ENCODE results near the gene PREX1.

PREX1 gene

DNA sequence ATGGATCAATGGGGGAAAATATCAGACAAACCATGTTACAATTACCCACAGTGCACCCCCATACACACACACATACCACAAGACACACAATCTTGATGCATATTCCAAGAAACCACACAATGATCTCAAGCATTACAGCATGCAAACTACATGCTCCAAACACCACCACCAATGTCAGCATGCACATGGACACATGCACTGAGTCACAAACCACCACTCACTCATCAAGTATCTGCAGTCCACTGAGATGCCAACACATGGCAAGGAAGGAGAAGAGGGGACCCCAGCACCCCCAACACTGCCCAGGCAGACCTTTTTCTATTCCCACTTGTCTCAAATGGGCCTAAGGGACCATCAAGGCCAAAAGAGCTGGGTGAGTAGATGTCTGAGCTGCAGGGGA is 91.6 kb downstream of the PREX1 start:
- no peak for DNase-seq (ENCODE audit: low read depth)

DNA sequence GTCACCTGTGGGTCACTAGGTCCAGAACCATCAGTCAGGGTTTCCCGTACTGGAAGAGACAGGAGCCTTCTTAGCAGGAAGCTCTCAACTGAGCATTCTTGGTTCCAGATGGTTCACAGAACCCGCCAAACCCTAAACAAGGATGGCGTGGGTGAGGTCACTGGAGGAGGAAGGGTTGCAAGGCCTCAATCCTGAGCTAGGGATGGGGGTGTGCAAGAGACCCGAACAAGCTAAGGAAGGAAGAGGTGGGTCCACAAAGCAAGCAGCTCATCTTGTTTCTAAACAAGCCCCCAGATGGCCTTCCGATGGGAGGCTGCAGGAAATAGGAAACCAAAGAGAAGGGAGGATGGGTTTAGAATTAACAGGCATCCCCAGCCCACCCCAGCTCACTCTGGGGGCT is 92.7 kb downstream of the PREX1 start:
- no peak for DNase-seq (ENCODE audit: low read depth)

DNA sequence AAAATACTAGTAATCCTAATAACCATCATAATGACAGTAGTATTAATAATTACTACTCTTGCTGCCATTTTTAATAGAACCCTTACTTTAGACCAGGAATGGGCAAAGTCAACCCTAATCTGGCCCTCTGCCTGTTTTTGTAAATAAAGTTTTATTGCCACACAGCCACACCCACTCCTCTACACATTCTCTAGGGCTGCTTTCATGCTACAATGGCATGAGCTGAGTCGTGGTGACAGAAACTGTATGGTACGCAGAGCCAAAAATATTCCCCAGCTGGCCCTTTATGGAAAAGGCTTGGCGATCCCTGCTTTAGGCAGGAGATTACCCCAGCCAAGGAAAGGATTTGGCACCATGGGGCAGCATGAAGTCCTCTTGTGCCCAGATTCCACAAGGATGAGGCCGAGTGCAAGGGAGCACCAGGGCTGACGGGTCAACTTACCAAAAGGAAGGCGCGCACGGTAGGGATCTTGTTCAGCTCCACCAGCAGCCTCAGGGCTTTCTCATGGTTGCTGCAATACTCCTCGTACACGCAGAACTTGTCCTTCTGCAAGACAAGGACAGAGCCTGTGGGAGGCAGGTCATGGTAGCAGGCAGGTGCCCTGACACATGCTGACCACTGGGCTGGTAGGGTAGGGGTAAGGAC is 93.6 kb downstream of the PREX1 start:
- DNase-seq (ENCODE audit: low read depth): no peak

DNA sequence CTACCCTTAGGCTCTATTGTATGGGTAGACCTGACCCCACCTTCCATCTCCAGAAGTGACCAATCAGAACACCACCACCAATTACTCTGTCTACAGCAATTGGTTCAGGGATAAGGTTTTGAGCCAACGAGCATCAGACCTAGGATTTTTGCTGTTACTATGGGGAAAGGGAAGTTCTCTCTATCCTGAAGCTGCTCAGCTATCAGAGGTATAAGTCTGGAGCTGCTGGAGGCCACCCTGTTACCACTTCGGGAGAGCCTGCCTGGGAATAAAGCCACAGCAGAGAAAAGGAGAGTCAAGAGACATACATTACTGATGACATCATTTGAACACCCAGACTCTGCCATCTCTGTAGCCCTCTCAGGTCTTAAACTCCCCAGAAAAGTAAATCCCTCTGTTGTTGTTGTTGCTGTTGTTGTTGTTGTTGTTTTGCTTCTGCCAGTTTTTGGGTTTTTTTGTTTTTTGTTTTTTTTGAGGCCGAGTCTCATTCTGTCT is 94.5 kb downstream of the PREX1 start:
- no peak for DNase-seq (ENCODE audit: low read depth)

DNA sequence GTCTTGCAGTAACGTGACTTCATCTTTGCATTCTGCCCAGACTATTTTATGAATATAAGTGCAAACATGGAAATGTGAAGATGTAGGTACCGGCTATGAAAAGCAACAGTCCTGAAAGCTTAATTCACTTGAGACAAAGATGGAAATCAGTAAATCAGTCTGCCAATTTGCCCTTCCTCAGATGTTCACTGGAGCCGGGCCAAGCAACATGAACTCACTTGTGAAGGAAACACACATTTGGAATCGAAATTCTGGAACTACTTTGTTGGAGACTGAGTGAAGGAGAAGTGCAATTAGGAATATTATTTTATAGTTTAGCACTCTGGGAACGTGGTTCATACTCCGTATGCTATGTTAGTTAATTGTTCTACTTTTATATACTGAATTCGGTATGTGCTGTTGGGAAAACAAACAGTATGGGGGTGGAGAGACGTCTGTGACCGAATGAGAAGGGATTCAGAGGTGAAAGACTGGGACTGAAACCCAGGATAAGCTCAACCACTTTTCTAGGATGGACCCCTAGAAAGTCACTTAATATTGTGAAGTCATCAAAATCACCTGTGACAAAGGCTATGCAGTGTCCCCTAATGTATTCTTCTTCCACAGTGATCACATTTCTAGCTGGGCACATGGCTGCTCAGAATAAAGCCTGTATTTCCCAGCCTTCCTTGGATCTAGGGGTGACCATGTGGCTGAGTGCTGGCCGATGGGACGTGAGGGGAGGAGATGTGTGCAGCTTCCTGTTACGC is 95.5 kb downstream of the PREX1 start:
- no peak for DNase-seq (ENCODE audit: low read depth)

DNA sequence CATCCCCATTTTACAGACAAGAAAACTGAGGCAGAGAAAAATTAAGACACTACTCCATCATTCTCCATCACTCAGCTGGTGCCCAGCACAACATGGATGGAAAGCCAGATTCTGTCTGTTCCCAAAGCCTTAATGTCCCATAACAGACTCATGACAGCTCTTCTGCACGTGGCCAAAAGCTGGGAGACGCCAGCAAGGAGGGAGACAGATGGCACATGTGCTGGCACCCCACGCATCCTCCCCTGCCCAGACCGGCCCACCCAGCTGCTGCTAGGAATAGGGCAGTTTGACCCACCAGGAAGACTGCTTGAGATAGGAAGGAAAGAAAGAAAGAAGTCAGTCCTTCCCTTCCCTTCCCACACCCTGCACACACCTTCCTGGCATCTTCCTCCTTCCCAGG is 96.3 kb downstream of the PREX1 start:
- no peak for DNase-seq (ENCODE audit: low read depth)

DNA sequence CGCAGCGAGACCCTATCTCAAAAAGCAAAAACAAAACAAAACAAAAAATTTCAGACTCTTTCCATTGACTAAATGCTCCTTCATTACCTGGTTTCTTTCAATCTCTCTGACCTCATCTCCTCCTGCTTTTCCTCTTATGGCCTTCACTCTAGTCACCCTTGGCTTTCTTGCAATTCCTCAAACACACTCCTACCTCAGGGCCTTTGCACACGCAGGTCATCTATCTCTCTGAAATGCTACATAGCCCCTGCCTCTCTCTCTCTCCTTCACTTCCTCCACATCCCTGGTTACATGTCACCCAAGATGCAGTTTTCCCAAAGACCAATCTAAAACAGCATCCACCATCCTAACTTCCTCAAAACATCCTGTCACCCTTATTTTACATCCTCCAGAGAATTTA is 96.8 kb downstream of the PREX1 start:
- no peak for DNase-seq (ENCODE audit: low read depth)

DNA sequence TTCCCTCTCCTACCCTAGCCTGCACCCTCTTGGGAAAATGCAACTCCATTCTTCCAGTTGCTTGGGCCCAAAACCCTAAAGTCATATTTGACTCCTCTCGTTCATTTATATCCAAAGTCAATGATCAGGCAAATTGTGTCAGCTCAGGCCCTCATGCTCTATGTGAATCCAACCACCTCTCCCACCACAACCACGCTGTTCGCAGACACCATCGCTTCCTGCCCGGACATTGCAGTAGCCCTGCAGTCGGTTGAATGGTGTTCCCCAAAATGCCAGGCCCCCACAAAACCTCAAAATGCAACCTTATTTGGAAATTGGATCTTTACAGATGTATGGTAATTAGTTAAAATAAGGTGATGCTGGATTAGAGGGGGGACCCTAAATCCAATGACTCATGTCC is 98.3 kb downstream of the PREX1 start:
- no peak for DNase-seq (ENCODE audit: low read depth)

DNA sequence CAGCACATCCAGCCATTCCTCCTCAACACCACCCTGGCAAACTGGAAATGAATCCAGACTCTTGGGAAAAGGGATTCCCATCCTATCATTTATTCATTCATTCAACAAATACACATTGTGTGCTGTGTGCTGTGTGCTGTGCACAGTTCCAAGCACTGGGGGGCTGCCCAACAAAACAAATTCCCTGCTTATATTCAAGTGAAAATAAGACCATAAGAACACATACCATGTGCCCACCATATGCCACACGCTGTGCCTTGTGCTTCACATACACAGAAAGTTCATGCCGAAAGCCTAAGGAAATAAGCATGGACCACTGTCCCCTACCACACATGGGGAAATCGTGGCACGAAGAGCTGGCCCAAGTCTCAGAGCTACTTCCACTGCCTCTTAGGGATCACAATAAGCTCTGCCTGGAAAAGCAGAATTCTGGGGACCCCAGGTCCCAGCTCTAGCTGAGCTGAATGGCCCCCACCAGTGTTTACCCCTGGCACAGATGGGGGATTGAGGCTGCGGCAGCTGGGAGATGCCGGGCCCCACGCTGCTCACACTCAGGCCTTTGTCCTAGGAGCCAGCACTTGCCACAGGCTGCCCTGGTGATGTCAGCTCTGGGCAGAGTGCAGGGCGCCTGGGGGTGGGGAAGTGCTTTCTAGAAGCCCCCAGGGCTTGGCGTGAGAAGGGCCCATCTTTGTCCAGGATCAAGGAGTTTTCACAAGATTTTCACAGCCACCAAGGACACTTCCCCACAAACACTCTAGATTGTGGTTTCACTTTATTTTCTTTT is 99.6 kb downstream of the PREX1 start:
- DNase-seq (ENCODE audit: low read depth): no peak

DNA sequence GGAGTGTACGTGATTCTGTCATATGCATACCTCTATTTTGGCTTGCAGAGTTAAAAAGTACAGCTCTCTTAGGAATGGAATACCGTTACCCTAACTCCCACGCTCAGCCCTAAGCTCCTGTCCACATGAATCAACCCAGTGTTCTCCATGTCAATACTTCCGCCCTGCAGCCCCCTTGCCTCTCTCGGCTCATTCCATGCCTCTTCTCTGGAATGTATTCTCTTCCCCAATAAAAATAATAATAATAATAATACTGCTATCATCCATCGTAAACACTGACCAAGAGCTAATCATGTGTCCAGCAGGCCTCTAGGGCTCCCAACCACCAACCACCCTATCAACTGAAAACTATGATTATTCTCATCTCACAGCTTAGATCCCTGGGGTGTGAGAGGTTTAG is 100.6 kb downstream of the PREX1 start:
- no peak for DNase-seq (ENCODE audit: low read depth)

DNA sequence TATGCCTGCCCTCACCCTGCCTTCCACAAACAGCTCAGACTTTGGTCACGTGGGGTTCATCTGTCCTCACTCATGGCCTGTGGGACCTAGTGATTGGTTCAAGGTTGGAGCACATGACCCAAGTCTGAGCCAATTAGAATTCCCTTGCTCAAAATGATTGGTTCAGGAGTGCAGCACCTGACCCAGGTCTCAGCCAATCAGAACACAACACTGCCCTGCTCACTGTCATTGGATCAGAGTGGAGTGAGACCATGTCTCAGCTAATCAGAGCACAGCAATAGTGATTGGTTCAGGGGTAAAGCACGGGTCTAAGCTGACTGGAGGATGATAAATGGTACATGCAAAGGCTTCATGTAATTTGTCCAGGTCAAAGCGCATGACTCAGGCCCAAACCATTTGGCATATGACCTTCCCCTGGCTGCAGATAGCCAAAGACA is 102.2 kb downstream of the PREX1 start:
- no peak for DNase-seq (ENCODE audit: low read depth)

DNA sequence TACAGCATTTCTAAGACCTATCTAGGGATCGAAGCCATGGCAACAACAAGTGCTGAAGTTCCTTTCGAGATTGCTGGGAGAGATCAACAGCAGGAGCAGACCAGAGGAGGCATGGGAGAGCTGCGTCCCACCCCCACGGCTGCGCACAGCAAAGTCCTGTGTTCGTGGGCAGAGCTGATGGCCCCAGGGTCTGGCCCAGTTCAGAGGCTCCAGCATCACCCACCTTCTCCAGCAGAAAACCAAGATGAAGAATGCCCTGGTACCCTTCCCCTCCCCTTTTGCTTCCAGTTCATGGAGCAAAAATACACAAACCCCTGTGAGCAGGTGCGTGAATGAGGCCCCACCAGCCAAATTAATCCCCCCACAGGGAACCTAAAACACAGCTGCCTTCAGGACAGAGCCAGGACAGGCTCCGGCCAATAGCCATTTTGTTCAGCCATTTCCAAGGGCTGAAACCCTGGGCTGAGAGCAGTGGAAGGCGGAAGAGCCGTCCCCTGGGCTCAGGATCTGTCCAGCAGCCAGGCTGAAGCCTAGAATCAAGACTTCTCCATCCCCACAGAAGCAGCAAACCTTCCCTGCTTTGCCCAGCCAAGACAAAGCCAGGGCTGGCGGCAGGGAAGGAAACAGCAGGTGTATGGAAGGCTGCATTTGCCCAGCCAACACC is 102.8 kb downstream of the PREX1 start:
- DNase-seq (ENCODE audit: low read depth): no peak

DNA sequence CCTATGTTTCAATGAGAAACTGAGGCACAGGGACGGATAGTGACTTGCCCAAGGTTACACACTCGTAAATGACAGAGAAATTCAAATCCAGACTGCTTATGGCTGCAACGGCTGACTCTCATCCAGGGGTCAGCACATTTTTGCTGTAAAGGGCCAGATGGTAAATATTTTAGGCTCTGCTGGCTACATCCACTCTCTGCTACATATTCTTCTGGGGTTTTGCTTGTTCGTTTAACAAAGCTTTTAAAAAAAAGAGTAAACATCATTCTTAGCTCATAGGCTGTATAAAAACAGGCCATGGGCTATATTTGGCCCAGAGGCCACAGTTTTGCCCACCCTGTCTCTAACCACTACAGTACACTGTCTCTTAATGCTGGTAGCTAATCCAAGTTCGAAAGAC is 103.4 kb downstream of the PREX1 start:
- no peak for DNase-seq (ENCODE audit: low read depth)

DNA sequence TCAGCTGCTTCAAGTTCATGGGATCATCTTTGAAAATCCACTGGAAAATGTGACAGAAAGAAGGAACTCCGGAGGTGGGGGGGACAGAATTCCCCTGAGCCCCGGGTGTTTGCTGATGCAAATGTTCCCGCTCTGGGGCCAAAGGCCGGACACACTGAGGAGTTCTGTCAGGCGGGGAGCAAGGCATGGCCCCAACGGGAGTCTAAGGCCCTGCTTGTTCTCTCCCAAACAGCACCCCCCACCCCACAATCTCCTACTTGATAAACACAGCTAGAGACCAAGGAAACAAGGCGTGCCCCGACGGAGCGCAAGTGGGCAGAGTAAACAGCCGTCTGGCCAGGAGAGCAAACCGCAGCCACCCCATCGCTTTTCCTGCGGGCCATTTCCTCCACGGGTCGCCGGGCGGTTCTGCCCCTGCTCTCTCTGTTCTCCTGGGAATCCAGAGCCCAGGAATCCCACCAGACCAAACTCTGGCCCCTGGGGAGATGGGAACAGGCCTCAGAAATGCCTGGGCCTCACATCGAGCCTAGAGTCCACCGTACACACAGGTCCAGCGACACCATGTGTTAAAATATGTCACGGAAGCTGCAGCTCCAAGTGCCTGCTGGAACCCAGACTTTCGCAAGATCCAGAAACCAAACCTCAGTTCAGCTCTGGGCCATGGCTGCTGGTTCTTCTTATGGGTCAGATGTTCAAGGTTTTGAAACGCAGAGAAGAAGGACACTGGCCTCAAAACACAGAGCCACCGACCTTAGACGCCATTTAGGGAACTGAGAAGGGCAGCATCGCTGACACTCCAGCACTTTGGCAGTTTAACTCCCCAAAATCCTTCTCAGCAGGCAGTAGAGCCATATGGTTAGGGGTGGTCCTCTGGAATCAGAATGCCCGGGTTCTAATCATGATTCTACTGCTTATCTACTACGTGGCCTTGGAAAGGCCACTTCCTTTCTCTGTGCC is 104.2 kb downstream of the PREX1 start:
- DNase-seq (ENCODE audit: low read depth): no peak

DNA sequence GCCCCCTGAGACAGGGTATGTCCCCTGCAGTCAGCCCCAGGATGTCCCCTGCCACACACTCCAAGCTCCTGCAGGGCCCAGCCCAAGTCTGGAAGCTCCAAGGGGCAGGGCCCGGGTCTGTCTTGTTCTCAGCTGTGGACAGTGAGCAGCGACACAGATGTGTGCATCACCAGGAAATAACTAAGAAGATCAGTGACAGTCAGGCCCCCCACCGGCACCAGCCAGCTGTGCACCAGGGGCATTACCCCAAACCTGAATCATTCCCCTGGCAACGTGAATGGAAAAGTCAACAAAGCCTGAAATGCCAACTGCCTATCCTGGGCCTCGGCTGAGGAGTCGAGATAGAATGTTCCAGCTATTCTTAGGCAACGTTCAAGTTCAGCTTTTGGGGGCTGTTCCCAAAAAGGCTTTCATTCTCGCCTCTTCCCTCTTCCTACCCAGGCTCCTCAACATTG is 105.0 kb downstream of the PREX1 start:
- DNase-seq (ENCODE audit: low read depth): peak; percentile 72

DNA sequence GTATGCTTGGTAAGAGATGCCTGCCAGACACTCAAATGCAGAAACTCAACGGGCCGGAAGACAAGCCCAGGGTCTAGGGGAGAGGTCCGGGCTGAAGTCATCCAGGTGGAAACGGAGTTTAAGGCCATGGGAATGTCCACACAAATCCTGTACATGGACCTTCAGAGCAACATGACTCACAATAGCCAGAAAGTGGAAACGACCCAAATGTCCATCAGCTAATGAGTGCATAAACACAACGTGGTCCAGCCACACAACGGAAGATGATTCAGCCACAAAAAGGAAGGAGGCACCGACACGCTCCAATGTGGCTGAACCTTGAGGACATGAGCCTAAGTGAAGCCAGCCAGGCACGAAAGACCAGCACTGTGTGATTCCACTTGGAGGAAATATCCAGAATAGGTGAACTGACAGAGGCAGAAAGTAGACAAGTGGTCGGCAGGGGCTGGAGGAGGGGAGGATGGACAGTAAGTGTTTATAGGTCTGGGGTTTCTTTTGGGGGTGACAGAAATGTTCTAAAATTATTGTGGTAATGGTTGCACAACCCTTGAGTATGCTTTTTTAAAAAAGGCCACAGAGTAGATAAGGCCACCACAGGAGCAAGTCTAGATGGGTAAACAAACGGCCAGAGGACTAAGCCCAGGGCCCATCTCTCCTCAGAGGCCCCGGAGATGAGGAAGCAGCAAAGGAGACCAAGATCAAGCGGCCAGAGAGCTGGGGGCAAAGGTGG is 105.6 kb downstream of the PREX1 start:
- DNase-seq (ENCODE audit: low read depth): peak; percentile 75

DNA sequence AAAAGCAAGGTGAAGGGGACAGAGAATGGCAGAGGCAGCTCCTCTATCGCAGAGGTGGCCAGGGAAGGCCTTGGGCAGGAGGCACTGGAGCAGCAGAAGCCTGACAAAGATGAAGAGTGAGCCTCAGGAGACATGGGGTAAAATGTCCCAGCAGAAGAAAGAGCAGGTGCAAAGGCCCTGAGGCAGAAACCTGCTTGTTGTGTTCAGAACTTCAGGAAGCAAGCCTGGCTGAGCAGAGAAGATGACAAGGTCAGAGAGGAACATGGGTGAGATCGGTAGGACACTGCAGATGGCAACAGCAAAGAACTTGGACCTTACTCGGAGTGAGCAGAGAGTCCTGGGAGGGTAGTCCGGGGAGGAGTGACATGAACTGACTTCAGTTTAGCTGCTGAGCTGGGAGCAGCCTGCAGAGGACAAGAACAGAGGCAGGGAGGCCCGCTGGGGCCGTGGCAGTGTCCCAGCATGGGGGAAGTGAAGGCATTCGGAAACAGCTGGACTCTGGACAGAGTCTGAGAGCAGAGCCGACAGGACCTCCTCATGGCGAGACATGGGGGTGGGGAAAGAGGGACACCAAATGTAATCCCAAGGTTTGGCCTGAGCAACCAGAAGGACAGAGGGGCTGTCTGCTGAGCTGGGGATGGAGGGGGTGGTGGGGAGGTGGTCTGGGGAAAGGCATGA is 106.3 kb downstream of the PREX1 start:
- no peak for DNase-seq (ENCODE audit: low read depth)

DNA sequence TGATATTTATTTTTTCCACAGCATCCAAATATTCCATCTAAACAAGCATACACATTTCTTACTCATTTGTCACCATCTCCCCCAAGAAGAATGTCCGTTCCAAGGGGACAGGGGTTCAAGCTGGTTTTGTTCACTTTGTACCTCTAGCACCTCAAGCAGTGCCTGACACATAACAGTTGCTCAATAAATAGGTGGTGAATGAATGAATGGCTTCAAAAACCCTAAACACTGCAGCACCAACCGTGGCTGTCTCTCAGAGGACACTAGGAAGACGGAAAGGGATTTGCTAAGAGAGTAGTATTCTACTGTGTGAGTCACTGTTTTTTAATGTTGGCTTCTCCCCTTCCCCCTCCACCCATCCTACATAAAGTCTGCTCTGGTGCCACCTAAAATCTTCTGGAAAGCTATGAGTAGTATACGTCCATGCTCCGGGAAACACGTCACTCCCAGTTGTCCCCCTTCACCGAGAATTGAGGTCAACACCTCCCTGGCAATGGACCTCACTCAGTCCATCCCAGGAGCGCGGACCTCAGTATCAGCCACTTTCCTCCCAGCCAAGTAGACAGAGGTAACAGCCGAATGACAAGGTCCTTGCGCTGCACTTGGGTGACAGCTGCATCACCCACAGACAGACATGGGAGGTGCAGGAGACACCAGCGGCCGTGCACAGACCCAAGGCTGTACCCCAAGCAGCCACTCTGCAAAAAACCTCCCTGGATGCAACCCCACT is 107.4 kb downstream of the PREX1 start:
- DNase-seq (ENCODE audit: low read depth): no peak

DNA sequence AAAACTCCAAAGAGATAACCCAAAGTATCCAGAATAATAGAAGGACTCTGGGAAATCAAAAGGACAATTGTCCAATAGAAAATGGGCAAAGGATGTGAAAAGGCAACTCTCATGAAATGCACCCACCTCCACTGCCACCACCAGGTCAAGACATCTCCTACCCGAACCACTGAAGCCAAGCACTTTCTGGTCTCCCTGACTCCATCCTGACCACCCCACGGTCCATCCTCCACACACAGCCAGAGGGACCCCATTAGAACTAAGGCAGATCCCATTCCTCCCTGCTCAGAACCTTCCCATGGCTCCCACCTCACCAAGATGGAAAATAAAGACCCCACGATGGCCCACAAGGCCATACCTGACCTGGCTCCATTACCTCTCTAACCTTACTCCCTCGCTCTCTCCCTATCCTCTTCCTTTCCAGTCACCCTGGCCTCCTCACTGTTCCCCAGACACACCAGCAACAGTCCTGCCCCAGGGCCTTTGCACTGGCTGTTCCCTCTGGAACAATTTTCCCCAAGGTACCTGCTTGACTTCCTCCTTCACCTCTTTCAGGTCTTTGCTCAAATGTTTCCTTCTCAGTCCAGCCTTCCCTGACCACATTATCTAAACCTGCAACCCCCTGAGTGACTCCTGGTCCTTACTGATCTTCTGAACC is 108.1 kb downstream of the PREX1 start:
- DNase-seq (ENCODE audit: low read depth): no peak

All from stromal cell of bone marrow (primary cell).